NOMO-1 treated with DMSO at 0.1 percent for 48 hours (cell line): ENCODE results near the gene COQ10B.
A peak's percentile ranks its signal among the peaks of the same experiment; 100 is the strongest.

Experiments used
- DNase-seq: peaks from one replicate; lab custom pipeline; 2025; ENCODE audit not compliant: unreplicated experiment; lab: John Stamatoyannopoulos, UW

The COQ10B gene

GRCh38 chr2:197499594-197500502 is 46.5 kb downstream of the COQ10B start, which contains the start of the genes HSPD1 and HSPE1:
Gene HSPD1, minus strand, starts transcription at chr2:197499840. Its CDS starts 992 bp downstream, at chr2:197498848.
Gene HSPE1, plus strand, starts transcription at chr2:197500379. Its CDS starts 58 bp downstream, at chr2:197500437.
- DNase-seq: peak; percentile 99

- DNase-seq: peak; percentile 9
Measured at GRCh38 chr2:197500503-197501131, 47.3 kb downstream of the COQ10B start.

- DNase-seq: no peak
Measured at GRCh38 chr2:197502201-197502600, 48.8 kb downstream of the COQ10B start.

- DNase-seq: no peak
Measured at GRCh38 chr2:197502685-197503084, 49.3 kb downstream of the COQ10B start.

GRCh38 chr2:197504000-197504399 is 50.6 kb downstream of the COQ10B start:
- DNase-seq: no peak

GRCh38 chr2:197504512-197504911 is 51.2 kb downstream of the COQ10B start:
- DNase-seq: no peak

- no peak for DNase-seq
Measured at GRCh38 chr2:197506658-197507057, 53.3 kb downstream of the COQ10B start.

GRCh38 chr2:197513915-197514314 is 60.6 kb downstream of the COQ10B start:
- no peak for DNase-seq

- DNase-seq: peak; percentile 13
Measured at GRCh38 chr2:197514754-197515153, 61.4 kb downstream of the COQ10B start.

GRCh38 chr2:197515315-197515738 is 62.0 kb downstream of the COQ10B start:
- DNase-seq: no peak

GRCh38 chr2:197515739-197516392 is 62.5 kb downstream of the COQ10B start, which contains the start of gene MOB4:
Gene MOB4, plus strand, starts transcription at chr2:197516066. Its CDS starts 21 bp downstream, at chr2:197516087.
- peak; percentile 95 for DNase-seq

GRCh38 chr2:197516393-197516761 is 63.0 kb downstream of the COQ10B start:
- no peak for DNase-seq

- no peak for DNase-seq
Measured at GRCh38 chr2:197517150-197517549, 63.8 kb downstream of the COQ10B start.
